T-helper 9 cell (primary cell): ENCODE measurements around the gene TBL1X.
A peak's percentile ranks its signal among the peaks of the same experiment; 100 is the strongest.

ENCODE experiments used
- DNase-seq: peaks from one replicate; pipeline ENCODE4 v3.0.0-alpha.2; 2020

The TBL1X gene

GRCh38 chrX:9676738-9677097 is 211.9 kb downstream of the TBL1X start:
- DNase-seq = no peak

DNA sequence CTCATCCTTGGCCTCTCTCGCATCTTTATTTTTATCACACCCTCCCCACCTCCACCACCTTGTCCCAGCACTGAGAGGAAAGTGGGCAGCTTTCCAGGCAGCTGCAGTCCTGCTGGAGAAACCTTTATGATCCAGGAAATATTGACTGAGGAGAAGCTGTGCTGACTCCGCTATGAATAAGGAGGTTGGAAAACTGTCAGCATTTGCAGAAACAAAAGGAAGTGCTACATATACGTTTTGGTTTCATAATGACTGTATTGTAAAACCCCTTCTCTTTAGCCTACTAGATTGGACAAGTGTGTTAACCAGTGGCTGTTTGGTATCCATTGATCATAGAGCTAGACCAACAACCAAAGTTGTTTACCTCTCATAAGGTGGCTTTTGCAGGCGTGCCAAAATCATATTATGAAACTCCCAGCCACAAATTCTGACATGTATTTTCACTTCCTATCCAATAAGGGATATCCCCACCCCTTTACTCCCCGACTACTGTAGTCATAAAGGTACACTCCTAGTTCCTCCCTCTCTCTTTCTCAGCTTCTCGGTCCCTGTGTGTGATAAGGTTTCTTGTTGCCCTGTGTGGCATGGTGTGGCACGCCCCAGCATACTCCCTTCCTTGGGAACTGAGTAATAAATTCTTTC is 212.4 kb downstream of the TBL1X start:
- DNase-seq = no peak

GRCh38 chrX:9678215-9678965 is 213.5 kb downstream of the TBL1X start:
- DNase-seq = no peak

- DNase-seq = no peak
Observed at GRCh38 chrX:9681011-9681410, 216.2 kb downstream of the TBL1X start.

GRCh38 chrX:9681422-9681821 is 216.6 kb downstream of the TBL1X start:
- no peak for DNase-seq

DNA sequence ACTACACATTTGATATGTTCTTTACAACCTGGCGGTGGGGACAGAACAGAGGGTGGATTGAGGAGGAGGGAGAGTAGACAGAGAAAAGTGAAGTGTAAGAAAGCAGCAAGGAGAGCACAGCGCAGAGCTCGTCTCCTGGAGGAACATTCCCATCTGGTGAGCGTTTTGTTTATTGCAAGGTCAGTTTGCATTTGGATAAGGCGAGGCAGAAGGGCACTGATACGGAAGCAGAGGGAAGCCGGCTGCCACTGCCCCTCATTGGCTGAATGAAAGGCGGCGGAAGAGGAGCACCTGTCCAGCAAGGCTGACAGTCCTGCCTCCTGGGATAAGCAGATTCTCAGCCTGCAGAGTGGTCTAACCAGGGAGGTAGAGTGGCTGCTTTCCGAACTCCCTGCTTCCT is 217.6 kb downstream of the TBL1X start:
- DNase-seq = no peak

GRCh38 chrX:9682861-9683260 is 218.0 kb downstream of the TBL1X start:
- no peak for DNase-seq

- DNase-seq = no peak
Observed at GRCh38 chrX:9683350-9683749, 218.5 kb downstream of the TBL1X start.

DNA sequence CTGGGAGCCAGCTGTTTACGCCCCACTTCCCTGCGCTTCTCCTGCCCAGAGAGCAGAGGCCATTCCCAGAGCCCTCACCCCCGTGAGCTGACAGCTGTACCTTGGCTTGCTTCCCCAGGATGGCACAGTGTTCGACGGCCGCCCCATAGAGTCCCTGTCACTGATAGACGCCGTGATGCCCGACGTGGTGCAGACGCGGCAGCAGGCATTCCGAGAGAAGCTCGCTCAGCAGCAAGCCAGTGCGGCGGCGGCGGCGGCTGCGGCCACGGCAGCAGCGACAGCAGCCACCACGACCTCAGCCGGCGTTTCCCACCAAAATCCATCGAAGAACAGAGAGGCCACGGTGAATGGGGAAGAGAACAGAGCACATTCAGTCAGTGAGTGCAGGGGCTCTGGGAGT is 223.0 kb downstream of the TBL1X start:
- no peak for DNase-seq

- no peak for DNase-seq
Observed at GRCh38 chrX:9688833-9689232, 224.0 kb downstream of the TBL1X start.

GRCh38 chrX:9690046-9690445 is 225.2 kb downstream of the TBL1X start:
- no peak for DNase-seq

DNA sequence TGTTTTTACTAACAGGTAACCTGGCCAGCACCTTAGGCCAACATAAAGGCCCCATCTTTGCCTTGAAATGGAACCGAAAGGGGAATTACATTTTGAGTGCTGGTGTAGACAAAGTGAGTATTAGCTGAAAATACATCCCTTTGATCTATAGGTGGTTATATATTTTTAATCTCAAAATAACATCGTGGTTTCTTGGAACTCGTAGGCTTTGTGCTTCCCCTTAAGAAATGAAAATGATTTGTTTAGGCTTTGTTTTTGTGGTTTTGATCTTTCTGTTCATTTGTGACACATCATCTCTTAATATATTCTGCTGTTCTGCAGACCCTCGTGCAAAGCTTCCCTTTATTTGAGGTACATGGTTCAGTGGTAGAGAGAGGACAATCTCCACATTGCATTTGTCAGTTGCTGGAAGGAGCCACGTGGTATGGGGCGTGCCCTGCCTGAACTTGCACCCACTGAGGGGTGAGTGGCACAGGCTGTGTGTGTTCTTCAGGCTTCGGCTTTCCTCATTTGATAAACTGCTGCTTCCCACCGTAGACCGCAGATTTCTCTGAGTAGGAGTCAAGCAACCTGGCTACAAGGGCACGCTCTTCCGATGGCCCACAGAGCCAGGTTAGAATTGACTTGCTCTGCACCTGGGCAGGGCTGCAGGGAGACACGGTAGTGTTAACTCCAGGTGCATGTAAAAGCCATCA is 228.6 kb downstream of the TBL1X start:
- DNase-seq = no peak

DNA sequence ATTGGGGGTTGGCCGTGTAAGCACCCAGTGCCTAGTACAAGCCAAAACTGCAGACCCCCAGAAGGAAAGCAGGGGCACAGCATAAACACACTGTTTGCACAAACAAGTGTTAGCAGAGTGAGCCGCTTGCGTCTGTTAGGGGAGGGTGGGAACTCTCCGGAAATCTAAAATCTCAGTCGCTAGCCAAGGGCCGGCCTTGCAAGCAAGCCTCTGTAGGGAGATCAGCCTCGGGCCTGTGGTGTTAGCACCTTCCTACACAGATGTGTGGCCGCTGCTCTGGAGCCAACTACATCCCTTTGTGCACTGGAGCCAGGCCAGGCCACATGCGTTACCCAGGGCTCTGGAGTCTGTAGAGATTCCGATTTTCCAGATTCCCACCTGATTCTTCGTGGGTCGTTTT is 233.7 kb downstream of the TBL1X start:
- no peak for DNase-seq

DNA sequence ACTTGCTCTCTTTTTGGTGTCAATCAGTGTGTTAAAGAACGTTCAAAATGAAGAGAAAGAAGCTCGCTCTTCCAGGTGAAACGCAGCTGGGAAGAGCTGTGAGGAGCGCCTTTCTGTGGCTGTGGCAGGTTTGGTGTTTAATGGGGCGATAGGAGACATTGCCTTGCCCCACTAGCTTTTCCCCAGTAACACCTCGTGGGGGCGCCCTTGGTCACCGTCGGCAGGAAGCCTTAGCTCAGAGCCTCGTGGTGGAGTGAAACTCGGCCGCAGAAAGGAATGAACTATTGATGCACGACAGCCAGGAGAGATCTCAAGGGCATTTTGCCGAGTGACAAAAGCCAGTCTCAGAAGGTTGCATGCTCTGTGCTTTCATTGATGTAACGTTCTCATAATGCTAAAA is 235.7 kb downstream of the TBL1X start:
- no peak for DNase-seq

DNA sequence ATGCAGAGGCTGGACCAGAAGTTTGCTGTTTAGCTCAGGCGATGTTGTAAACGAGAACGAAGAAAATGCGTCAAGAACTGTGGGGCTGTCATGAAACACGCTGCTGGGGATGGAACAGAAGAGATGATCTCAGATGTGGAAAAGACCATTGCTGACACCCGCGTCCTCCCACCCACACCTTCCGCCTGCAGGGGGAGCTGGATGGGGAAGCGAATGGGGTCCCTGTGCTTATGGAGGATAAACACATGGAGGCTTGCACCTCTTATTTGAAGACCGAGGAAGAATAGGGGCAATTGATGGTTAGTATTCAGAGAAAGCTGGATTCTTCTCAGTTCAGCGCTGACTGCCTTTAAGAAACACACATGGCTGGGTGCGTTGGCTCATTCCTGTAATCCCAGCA is 236.9 kb downstream of the TBL1X start:
- no peak for DNase-seq

DNA sequence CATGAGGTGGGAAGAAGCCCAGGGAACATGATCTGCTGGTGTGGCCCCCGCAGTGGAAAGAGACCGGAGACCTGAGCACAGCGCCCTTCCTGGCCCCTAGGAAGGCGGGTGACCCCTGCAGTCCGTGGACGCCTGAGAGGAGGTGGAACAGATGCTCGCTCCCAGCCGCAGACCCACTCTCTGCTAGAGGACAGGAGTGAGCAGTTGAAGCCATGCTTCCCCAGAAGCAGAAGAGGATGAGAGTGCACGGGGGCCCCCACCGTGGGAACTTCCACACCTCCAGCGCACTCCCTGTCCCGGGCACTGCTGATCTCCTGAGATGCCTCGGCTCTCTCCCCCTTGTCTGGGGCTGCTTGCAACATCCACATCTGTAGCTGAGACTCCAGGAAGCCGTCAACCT is 238.5 kb downstream of the TBL1X start:
- DNase-seq = no peak

GRCh38 chrX:9704876-9705465 is 240.1 kb downstream of the TBL1X start:
- DNase-seq = no peak

DNA sequence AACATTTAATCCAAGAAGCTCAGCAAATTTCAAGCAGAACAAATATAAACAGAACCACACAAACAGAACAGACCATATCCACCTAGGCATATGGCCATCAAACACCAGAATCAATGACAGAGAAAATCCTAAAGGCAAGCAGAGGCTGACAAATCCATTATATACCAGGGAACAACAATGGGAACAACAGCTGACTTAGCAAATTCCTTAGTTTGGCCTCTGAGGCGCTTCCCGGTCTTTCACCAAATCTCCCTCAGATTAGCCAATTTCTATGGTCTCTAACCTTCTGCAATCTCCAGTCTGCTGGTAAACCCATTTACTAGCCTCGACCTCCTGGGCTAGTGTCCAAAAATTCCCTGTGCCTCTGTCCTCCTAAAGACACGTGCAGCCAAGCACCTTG is 241.6 kb downstream of the TBL1X start:
- DNase-seq = no peak

DNA sequence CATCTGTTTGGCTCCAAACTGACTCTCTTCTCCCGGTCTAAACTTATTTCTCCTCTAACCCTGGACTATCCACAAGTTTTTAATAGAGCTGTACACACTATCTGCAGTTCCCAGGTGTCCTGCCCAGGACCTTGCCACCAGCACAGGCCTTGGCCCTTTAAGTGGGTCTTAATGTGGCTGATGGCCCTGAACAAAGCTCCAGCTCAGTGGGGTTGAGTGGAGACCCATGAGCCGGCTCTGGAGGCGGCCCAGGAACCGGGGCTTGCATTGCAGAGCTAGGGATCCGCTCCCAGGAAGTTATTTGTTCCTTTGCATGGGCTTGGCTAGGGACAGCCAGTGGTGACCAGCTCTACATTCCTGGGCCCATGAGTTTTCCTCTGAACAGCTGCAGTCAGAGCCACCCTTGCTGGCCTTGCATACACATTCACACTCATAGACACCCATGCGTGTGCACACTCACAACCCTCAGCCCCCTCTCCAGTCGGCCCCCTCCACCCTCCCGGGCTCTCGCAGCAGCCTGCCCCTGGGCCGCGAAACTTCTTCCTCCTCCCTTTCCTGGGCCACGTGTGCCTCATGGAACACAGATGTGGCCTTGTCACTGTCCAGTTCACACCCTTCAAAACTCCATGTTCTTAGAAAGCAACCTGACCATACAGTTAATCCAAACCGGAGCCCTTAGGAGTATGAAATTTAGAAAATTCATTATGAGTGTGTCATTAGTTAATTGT is 242.6 kb downstream of the TBL1X start:
- no peak for DNase-seq

- no peak for DNase-seq
Observed at GRCh38 chrX:9708086-9708485, 243.2 kb downstream of the TBL1X start.

DNA sequence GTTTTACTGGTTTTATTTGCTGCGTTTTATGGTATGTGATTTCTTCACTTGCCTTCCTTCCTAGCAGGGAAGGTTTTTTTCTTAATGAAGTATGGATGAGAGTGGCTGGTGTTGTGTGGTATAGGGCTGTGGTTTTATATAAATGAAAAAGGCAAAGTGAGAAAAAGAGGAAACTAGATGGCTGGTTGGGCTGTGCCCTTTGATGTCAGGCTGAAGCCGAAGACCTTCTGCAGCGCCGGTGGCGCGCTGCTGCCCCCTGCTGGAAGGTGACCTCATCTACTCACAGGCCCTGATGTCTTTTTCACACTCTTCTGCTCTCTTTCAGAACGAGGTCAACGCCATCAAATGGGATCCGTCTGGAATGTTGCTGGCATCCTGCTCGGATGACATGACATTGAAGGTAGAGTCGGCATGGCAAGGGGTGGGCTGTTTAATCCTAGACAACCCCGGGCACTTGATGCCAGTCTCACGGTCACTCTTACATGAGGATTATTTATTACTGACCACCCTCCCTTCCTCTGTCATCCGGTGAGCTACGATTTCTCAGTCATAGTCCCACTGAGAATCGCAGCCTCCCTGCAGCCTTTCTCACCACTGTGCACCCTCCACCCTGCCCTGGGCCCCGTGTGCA is 244.2 kb downstream of the TBL1X start:
- DNase-seq = peak; percentile 81

GRCh38 chrX:9710332-9710731 is 245.5 kb downstream of the TBL1X start:
- DNase-seq = no peak

DNA sequence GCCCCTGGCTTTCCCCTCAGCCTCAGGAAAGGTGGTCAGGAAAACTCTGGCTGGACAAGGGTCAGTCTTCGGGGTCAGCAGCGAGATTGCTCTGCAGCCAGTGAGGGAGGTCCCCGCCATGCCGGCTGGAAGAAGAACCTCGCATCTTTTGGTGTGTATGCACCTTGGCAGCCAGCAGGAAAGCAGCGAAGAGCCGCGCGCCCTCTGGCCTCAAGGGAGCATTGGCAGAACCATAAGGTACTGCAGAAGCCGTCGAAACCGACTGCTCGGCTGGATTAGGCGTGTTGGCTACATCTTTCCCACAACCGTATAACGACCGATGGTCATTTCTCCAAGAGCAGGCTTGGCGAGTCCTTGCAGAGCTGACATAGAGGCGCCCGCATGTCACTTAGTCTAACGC is 252.5 kb downstream of the TBL1X start:
- no peak for DNase-seq
